Measurements from ENCODE around the gene ANXA2. TPM values are rescaled to one million over a fixed set of nuclear protein-coding genes. Genes with fewer than 3 reads are reported as not detected.

Gene ANXA2
- total RNA-seq, 1 donor from 2014 or later = 2,658 TPM

GRCh38 chr15:60399246-60399915, 1.6 kb upstream of the ANXA2 start:
- Histone ChIP-seq H3K27me3 (ENCODE audit: control insufficient read depth, insufficient read depth, low read length) (no peaks in the 10 kb centered on the region), H3K4me3 (ENCODE audit: low read depth, low read length) (no peak overlapping the region)
- no peak for TF ChIP-seq CTCF (IDR thresholded peaks at IDR 0.05; ENCODE audit: insufficient read depth, low read length, poor library complexity, severe bottlenecking)

GRCh38 chr15:60396958-60397771, 621 bp downstream of the ANXA2 start:
- no peak for DNase-seq (ENCODE audit: low read depth)
- TF ChIP-seq CTCF (IDR thresholded peaks at IDR 0.05; ENCODE audit: insufficient read depth, low read length, poor library complexity, severe bottlenecking) = no peak
- Histone ChIP-seq H3K4me3 (ENCODE audit: low read depth, low read length) (peak overlapping the region; percentile 98), H3K27me3 (ENCODE audit: control insufficient read depth, insufficient read depth, low read length) (no peaks in the 10 kb centered on the region), H3K36me3 (ENCODE audit: control insufficient read depth, insufficient read depth, low read length) (peaks cover 2% of the 10 kb centered on the region)

More at GRCh38 chr15:60399246-60399915, 1.6 kb upstream of the ANXA2 start:
- peaks cover 2% of the 10 kb centered on the region for H3K36me3 ChIP-seq (ENCODE audit: control insufficient read depth, insufficient read depth, low read length)
- DNase-seq (ENCODE audit: low read depth) = no peak

- no peak for TF ChIP-seq CTCF (IDR thresholded peaks at IDR 0.05; ENCODE audit: insufficient read depth, low read length, poor library complexity, severe bottlenecking)
- Histone ChIP-seq H3K4me3 (ENCODE audit: low read depth, low read length) (peak overlapping the region; percentile 98), H3K27me3 (ENCODE audit: control insufficient read depth, insufficient read depth, low read length) (no peaks in the 10 kb centered on the region), H3K36me3 (ENCODE audit: control insufficient read depth, insufficient read depth, low read length) (peaks cover 2% of the 10 kb centered on the region)
- DNase-seq (ENCODE audit: low read depth) = no peak
Observed at GRCh38 chr15:60396560-60396957, 1.2 kb downstream of the ANXA2 start.

GRCh38 chr15:60396100-60396499, 1.7 kb downstream of the ANXA2 start:
- no peak for DNase-seq (ENCODE audit: low read depth)
- H3K36me3 ChIP-seq (ENCODE audit: control insufficient read depth, insufficient read depth, low read length) = peaks cover 2% of the 10 kb centered on the region
- peak overlapping the region; percentile 98 for H3K4me3 ChIP-seq (ENCODE audit: low read depth, low read length)
- TF ChIP-seq CTCF (IDR thresholded peaks at IDR 0.05; ENCODE audit: insufficient read depth, low read length, poor library complexity, severe bottlenecking) = no peak
- H3K27me3 ChIP-seq (ENCODE audit: control insufficient read depth, insufficient read depth, low read length) = no peaks in the 10 kb centered on the region

GRCh38 chr15:60395276-60396011, 2.3 kb downstream of the ANXA2 start:
- peaks cover 3% of the 10 kb centered on the region for H3K36me3 ChIP-seq (ENCODE audit: control insufficient read depth, insufficient read depth, low read length)
- H3K4me3 ChIP-seq (ENCODE audit: low read depth, low read length) = peak overlapping the region; percentile 98
- no peaks in the 10 kb centered on the region for H3K27me3 ChIP-seq (ENCODE audit: control insufficient read depth, insufficient read depth, low read length)
- no peak for DNase-seq (ENCODE audit: low read depth)
- no peak for TF ChIP-seq CTCF (IDR thresholded peaks at IDR 0.05; ENCODE audit: insufficient read depth, low read length, poor library complexity, severe bottlenecking)

Data from kidney epithelial cell (primary cell).